ENCODE results near the gene BROX.
"Not testable (repeated sequence)": the region's sequence is repeated elsewhere in the genome, so short reads cannot be mapped to it uniquely, and the experiment has no call there.

Gene BROX

DNA sequence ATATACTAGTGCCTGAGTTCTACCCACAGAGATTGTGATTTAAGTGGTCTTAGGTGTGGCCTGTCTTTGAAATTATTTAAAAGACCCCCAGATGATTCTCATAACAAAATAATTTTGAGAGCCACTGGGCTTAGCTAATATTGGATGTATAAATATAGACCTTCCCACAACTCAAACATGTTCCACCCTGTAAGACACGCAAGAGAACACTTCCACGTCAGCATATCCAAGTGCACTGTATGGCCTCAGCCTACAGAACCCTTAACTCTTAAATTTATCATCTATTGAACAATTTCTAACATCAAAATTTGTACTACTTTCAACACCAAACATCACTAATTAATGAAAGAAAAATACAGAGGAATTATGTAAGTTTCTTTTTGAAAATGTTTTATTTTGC is 27.1 kb downstream of the BROX start:
- H3K9ac ChIP-seq, result peak overlapping the region in 3 of 11 experiments; percentile 12 to 34 (median 24); a peak in 2 of 22 replicates
- H3K4me1 ChIP-seq, result peaks cover 9 to 20% (median 15%) of the 10 kb centered on the region in 10 experiments; a peak in 18 of 20 replicates
- peak overlapping the region; percentile 19 to 74 (median 46); a peak in 17 of 22 replicates for H3K4me2 ChIP-seq
- H3K27me3 ChIP-seq, result peaks cover 0 to 27% (median 0%) of the 10 kb centered on the region in 11 experiments; a peak in 3 of 22 replicates
- peak overlapping the region in 2 of 11 experiments; percentile 1 to 24; a peak in 2 of 22 replicates for H3K27ac ChIP-seq
- TF ChIP-seq Cebpa-rat (IDR thresholded peaks at IDR 0.05), result no peak
- peaks cover 6 to 34% (median 19%) of the 10 kb centered on the region in 11 experiments for H3K36me3 ChIP-seq
- no peaks in the 10 kb centered on the region for H3K9me3 ChIP-seq (replicated peaks in 1 of 11)
- H4K20me1 ChIP-seq, result peaks cover 0 to 35% (median 0%) of the 10 kb centered on the region in 11 experiments; a peak in 4 of 22 replicates
- H3K4me3 ChIP-seq, result no peak overlapping the region

DNA sequence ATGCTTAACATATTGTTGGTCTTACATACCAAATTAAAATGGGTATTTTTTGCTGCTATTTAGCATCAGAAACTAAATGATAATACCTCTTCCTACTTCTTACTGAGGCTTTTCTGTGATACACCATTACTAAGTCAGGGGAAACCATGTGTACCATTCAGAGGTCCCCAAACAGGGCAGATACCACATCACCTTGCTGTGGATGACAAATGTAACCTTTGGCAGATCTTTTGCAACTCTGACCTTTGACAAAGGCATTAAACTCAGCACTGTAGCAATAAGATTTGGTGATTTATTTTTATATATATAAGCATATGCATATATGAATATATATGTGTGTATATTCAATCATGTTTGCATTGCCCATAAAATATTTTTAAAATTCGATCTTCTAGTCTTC is 27.6 kb downstream of the BROX start:
- Histone ChIP-seq H3K9me3 (replicated peaks in 1 of 11) (no peaks in the 10 kb centered on the region), H3K4me3 (no peak overlapping the region), H3K36me3 (peaks cover 5 to 29% (median 14%) of the 10 kb centered on the region in 11 experiments), H3K9ac (no peak overlapping the region), H3K4me2 (peak overlapping the region in 8 of 11 experiments; percentile 19 to 74 (median 50); a peak in 10 of 22 replicates), H3K27me3 (peaks cover 0 to 23% (median 0%) of the 10 kb centered on the region in 11 experiments; a peak in 3 of 22 replicates), H3K4me1 (peaks cover 9 to 19% (median 15%) of the 10 kb centered on the region in 10 experiments; a peak in 18 of 20 replicates), H3K27ac (no peak overlapping the region), H4K20me1 (peaks cover 0 to 30% (median 0%) of the 10 kb centered on the region in 11 experiments; a peak in 4 of 22 replicates)
- TF ChIP-seq Cebpa-rat (IDR thresholded peaks at IDR 0.05), result no peak

DNA sequence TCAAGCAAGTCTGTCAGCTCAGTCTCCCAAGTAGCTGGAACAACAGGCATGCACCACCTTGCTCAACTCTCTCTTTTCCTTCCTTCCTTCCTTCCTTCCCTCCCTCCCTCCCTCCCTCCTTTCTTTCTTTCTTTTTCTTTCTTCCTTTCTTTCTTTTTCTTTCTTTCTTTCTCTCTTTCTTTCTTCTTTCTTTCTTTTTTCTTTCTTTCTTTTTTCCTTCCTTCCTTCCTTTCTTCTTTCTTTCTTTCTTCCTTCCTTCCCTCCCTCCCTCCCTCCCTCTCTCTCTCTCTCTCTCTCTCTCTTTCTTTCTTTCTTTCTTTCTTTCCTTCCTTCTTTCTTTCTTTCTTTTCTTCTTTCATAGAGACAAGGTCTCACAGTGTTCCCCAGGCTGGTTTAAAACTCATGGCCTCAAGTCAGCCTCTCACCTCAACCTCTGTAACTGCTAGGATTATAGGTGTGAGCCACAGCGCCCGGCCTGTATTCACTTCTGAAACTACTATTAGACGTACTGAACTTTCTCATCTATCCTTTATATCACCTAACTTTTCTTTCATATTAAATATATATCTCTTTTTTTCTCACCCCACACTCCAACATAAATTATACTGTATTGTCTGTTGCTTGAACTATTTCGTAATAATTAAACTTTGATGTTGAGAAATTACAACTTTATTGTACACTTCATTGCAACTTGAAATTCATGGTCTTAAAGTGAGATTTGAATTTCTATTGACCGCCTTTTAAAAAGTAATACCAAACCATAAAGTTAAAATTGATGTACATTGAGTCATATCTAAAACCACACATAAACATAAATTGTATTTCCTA is 29.5 kb downstream of the BROX start:
- H3K9ac ChIP-seq; H3K9me3 ChIP-seq (replicated peaks in 1 of 11); H3K4me2 ChIP-seq; H3K36me3 ChIP-seq; H3K4me3 ChIP-seq; H3K27me3 ChIP-seq; H3K27ac ChIP-seq: not testable (repeated sequence)
- Histone ChIP-seq H3K4me1 (peaks cover 9 to 16% (median 15%) of the 10 kb centered on the region in 10 experiments; a peak in 18 of 20 replicates), H4K20me1 (peaks cover 0 to 11% (median 0%) of the 10 kb centered on the region in 11 experiments; a peak in 2 of 22 replicates)
- peak in 1 of 11 experiments; percentile 14; a peak in 1 of 22 replicates for TF ChIP-seq Cebpa-rat (IDR thresholded peaks at IDR 0.05)

DNA sequence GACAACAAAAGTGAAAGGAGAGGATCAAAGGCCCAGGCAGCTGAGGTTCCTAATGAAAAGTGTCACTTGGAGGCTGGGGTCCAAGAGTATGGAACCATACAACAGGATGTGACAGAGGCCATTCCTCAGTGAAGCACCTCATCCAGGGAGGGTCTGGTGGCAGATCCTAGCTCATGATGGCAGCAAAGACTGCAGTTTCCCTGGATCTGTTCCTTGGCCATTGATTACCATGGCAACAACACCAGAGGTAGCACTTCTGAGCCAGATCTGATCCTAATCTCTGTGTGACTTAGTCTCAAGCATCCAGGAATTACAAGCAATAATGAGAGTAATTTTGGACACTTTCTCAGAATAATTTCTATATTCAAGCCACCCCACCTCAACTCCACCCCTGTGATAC is 37.6 kb downstream of the BROX start:
- Histone ChIP-seq H3K4me3 (no peak overlapping the region), H3K27me3 (no peaks in the 10 kb centered on the region), H3K4me2 (peak overlapping the region in 3 of 11 experiments; percentile 13 to 75 (median 25); a peak in 3 of 22 replicates), H3K27ac (no peak overlapping the region), H3K4me1 (peaks cover 14 to 39% (median 20%) of the 10 kb centered on the region in 10 experiments), H4K20me1 (no peaks in the 10 kb centered on the region), H3K9me3 (replicated peaks in 1 of 11) (no peaks in the 10 kb centered on the region), H3K9ac (no peak overlapping the region), H3K36me3 (no peaks in the 10 kb centered on the region)
- TF ChIP-seq Cebpa-rat (IDR thresholded peaks at IDR 0.05), result no peak

- Histone ChIP-seq H3K4me3 (no peak overlapping the region), H3K9ac (no peak overlapping the region), H3K27me3 (no peaks in the 10 kb centered on the region), H3K27ac (no peak overlapping the region; a peak in 1 of 22 replicates), H3K36me3 (no peaks in the 10 kb centered on the region), H3K4me1 (peaks cover 20 to 46% (median 26%) of the 10 kb centered on the region in 10 experiments), H4K20me1 (no peaks in the 10 kb centered on the region), H3K9me3 (replicated peaks in 1 of 11) (peaks cover 0 to 4% (median 0%) of the 10 kb centered on the region in 11 experiments; a peak in 1 of 22 replicates), H3K4me2 (peak overlapping the region in 4 of 11 experiments; percentile 5 to 75 (median 28); a peak in 3 of 22 replicates)
- no peak for TF ChIP-seq Cebpa-rat (IDR thresholded peaks at IDR 0.05)
Measured at GRCh38 chr1:222750651-222751050, 38.3 kb downstream of the BROX start.

DNA sequence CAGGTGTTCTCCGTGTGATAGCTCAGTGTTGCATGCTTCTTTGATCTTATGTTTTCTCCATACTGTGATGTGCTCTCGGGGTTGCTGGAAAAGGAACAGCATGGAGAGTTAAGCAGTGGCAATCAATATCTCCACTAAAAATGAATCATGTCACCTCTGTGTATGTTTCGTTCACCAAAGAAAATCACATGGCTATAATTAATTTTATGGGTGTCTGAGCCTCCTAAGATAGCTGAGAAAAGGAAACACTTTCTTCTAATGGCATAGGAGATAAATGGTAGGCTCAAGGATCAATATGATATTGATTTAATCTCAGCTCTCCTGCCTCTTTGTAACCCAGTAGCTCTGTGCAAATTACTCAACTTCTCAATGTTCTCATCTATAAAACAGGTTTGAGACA is 38.9 kb downstream of the BROX start:
- Histone ChIP-seq H3K4me1 (peaks cover 20 to 48% (median 26%) of the 10 kb centered on the region in 10 experiments), H3K4me2 (peak overlapping the region in 5 of 11 experiments; percentile 0 to 75 (median 6); a peak in 4 of 22 replicates), H3K27ac (no peak overlapping the region), H3K36me3 (no peaks in the 10 kb centered on the region), H4K20me1 (no peaks in the 10 kb centered on the region), H3K9me3 (replicated peaks in 1 of 11) (peaks cover 0 to 6% (median 0%) of the 10 kb centered on the region in 11 experiments; a peak in 1 of 22 replicates), H3K27me3 (no peaks in the 10 kb centered on the region), H3K9ac (no peak overlapping the region), H3K4me3 (no peak overlapping the region)
- TF ChIP-seq Cebpa-rat (IDR thresholded peaks at IDR 0.05), result no peak

- Histone ChIP-seq H3K4me2 (peak overlapping the region; percentile 4 to 69 (median 53)), H3K36me3 (no peaks in the 10 kb centered on the region), H3K4me3 (no peak overlapping the region), H3K27ac (peak overlapping the region in 1 of 11 experiments; percentile 7; a peak in 3 of 22 replicates), H3K9ac (no peak overlapping the region), H3K27me3 (no peaks in the 10 kb centered on the region), H4K20me1 (no peaks in the 10 kb centered on the region), H3K4me1 (peaks cover 20 to 55% (median 26%) of the 10 kb centered on the region in 10 experiments), H3K9me3 (replicated peaks in 1 of 11) (peaks cover 0 to 12% (median 0%) of the 10 kb centered on the region in 11 experiments; a peak in 3 of 22 replicates)
- no peak for TF ChIP-seq Cebpa-rat (IDR thresholded peaks at IDR 0.05)
Measured at GRCh38 chr1:222754366-222755139, 42.2 kb downstream of the BROX start.

- Histone ChIP-seq H3K4me1 (peaks cover 10 to 36% (median 21%) of the 10 kb centered on the region in 10 experiments), H3K9me3 (replicated peaks in 1 of 11) (peaks cover 0 to 12% (median 0%) of the 10 kb centered on the region in 11 experiments; a peak in 3 of 22 replicates), H3K36me3 (no peaks in the 10 kb centered on the region), H3K27ac (no peak overlapping the region), H3K9ac (no peak overlapping the region), H3K27me3 (no peaks in the 10 kb centered on the region), H3K4me3 (no peak overlapping the region), H3K4me2 (no peak overlapping the region), H4K20me1 (no peaks in the 10 kb centered on the region)
- TF ChIP-seq Cebpa-rat (IDR thresholded peaks at IDR 0.05), result no peak
Measured at GRCh38 chr1:222757646-222758268, 45.4 kb downstream of the BROX start.
